RWPE1 (cell line): Measurements from ENCODE around the gene ANKRD13D.

Source experiments
- CTCF ChIA-PET: fragments of 350-600 bp; sonication (Branson Sonifier 250); formaldehyde crosslinking; extraction: SDS; loops from one replicate; lab custom pipeline; 2021; lab: Yijun Ruan, JAX
- POLR2A ChIA-PET: fragments of 400-600 bp; formaldehyde crosslinking; extraction: SDS; loops from one replicate; lab custom pipeline; 2020; ENCODE audit warnings: antibody characterized with exemption; ENCODE audit not compliant: low non-redundant PET; lab: Yijun Ruan, JAX
- DNase-seq: peaks from one replicate; pipeline ENCODE4 v3.0.0; 2012; ENCODE audit warnings: low spot score
- H3K27ac ChIP-seq: fragments of 450-650 bp; 2 replicates; pipeline ENCODE4 v1.5.1; 2017
- CTCF ChIP-seq: fragments of 450-650 bp; conservative IDR thresholded peaks from 2 replicates; pipeline ENCODE4 v1.5.1; 2017; ENCODE audit warnings: low read depth, mild to moderate bottlenecking

ANKRD13D gene

GRCh38 chr11:67261640-67261945 lies 27.5 kb upstream of the ANKRD13D start:
- ChIA-PET POLR2A (interaction anchor here (0.5 kb wide), 1 partner anchor 56 kb away, joined by 3 read pairs; no protein-coding TSS in a partner anchor), CTCF (interaction anchor here (0.6 to 3.1 kb wide), 9 partner anchors 8 to 453 kb away, joined by 3 to 27 read pairs (median 5); partner anchors contain the start of gene RHOD)
- peak; percentile 30 for TF ChIP-seq CTCF
- peak overlapping the region; percentile 96 for H3K27ac ChIP-seq
- no peak for DNase-seq

DNA sequence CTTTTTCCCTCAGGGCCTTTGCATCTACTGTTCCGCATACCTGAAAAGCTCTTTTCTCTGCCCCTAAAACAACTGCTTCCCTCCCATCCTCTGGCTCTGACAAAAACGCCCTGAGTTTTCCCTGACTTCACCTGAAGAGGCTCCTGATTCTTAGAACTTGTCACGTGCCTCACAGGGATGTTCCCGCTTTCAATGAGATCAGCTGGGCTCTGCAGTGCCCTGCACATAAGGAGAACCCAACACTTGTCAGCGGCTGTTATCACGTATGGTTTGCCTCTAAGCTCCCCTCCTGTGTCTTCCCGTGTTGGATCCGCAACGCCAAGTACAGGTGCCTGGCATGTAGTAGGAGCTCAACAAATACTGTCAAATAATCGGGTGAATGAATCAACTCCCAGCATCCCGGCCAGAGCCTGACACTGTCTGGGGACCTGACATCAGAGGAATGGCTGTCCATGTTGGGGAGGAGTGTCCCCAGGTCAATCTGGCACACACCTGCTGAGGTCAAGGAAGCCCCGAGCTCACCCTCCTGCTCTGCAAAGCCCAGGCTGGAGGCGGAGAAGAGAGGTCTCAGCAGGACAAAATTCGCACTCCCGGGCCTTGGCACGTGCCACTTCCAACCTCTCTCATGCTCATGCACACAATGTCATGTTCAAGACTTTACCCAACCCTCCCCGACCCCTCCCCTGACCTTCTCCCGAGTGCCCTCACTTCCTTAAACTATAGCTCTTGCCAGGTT lies 27.0 kb upstream of the ANKRD13D start:
- no peak for TF ChIP-seq CTCF
- ChIA-PET POLR2A (interaction anchor here (0.5 to 0.6 kb wide), 2 partner anchors 55 to 71 kb away, joined by 3 to 4 read pairs; no protein-coding TSS in a partner anchor), CTCF (interaction anchor here (0.6 to 3.1 kb wide), 13 partner anchors 8 to 206 kb away, joined by 3 to 27 read pairs (median 4); partner anchors contain the start of gene RHOD)
- H3K27ac ChIP-seq = peak overlapping the region; percentile 96
- DNase-seq = no peak

DNA sequence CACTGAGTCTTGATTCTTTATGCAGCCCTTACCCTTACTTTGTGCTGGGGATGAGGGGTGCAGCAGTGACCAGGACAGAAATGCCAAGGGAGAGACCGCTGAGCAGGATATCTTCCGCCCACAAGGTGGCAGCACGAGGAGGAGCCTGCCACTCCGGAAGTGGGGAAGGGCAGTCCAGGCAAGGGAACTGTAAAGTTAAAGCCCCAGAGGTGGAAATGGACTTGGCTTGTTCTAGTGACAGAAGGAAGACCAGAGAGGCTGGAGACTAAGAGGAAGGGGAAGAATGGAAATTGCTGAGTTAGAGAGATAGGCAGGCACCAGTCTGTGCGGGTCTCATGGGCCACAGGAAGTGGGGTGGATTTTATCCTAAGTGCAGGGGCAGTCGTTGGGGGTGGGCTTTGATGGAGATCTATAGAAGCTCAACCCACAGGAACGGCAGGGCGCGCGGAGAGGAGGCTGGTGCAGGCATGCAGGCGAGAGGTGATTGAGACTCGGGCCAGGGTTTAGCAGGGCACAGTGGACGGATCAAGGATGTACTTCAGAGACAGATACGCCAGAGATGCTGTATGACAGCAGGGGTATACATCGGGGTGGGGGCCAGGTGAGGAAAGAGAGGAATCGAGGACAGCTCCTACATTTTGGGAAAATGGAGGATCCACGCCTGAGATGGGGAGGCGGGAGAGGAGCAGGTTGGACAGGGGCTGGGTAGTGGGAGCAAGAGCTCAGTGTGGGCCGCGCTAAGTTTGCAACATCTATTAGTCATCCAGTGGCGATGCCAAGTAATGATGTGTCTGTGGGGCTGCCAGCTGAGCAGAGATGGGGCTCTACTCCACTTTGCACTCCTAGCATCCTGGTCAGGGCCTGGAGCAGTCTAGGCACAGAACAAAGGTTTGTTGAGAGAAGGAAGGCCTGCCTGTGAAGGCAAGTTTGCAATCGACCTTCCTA lies 26.1 kb upstream of the ANKRD13D start:
- peak overlapping the region; percentile 96 for H3K27ac ChIP-seq
- CTCF ChIA-PET = interaction anchor here (0.6 to 3.1 kb wide), 14 partner anchors 9 to 209 kb away, joined by 3 to 27 read pairs (median 4); no protein-coding TSS in a partner anchor
- POLR2A ChIA-PET = interaction anchor here (0.6 kb wide), 1 partner anchor 70 kb away, joined by 4 read pairs; no protein-coding TSS in a partner anchor
- DNase-seq = peak; percentile 88
- TF ChIP-seq CTCF = peak; percentile 92

DNA sequence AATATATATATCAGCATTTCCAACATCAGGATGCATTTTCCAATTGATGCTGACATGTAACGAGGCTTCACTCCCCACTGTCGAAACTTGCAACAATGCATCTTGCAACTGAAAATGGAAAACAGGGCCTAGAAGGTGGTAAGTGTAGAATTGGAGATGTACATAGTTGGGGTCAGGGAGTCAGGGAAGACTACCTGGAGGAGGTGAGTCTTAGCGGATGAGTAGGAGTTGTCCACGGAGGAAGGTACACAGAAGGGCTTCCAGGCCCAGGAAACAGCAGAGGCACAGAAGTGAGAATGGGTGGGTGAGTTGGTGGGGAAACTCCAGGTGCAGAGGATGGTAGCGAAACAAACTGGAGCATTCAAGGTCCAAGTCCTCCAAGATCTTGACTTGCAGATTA lies 24.8 kb upstream of the ANKRD13D start:
- TF ChIP-seq CTCF = no peak
- CTCF ChIA-PET = interaction anchor here (0.6 to 3.1 kb wide), 6 partner anchors 15 to 212 kb away, joined by 3 to 27 read pairs (median 4); no protein-coding TSS in a partner anchor
- POLR2A ChIA-PET = no interaction called here
- peak overlapping the region; percentile 96 for H3K27ac ChIP-seq
- DNase-seq = no peak

- ChIA-PET CTCF (interaction anchor here (0.7 to 2.6 kb wide), 2 partner anchors 16 to 53 kb away, joined by 4 to 15 read pairs; no protein-coding TSS in a partner anchor), POLR2A (interaction anchor here (0.5 to 1.3 kb wide), 2 partner anchors 52 to 119 kb away, joined by 3 to 4 read pairs; no protein-coding TSS in a partner anchor)
- TF ChIP-seq CTCF = no peak
- peak overlapping the region; percentile 96 for H3K27ac ChIP-seq
- peak; percentile 66 for DNase-seq
Measured at GRCh38 chr11:67264877-67265632, 24.0 kb upstream of the ANKRD13D start.
